ENCODE measurements around the gene PNLDC1. TPM values are rescaled to one million over a fixed set of nuclear protein-coding genes. Genes with fewer than 3 reads are reported as not detected.

Gene PNLDC1
- total and polyA plus RNA-seq, 9 of the 15 experiments (the other 6 are each of a cell fraction or from before 2014, with no cell fraction given): 0.12 TPM; not detected in 8

DNA sequence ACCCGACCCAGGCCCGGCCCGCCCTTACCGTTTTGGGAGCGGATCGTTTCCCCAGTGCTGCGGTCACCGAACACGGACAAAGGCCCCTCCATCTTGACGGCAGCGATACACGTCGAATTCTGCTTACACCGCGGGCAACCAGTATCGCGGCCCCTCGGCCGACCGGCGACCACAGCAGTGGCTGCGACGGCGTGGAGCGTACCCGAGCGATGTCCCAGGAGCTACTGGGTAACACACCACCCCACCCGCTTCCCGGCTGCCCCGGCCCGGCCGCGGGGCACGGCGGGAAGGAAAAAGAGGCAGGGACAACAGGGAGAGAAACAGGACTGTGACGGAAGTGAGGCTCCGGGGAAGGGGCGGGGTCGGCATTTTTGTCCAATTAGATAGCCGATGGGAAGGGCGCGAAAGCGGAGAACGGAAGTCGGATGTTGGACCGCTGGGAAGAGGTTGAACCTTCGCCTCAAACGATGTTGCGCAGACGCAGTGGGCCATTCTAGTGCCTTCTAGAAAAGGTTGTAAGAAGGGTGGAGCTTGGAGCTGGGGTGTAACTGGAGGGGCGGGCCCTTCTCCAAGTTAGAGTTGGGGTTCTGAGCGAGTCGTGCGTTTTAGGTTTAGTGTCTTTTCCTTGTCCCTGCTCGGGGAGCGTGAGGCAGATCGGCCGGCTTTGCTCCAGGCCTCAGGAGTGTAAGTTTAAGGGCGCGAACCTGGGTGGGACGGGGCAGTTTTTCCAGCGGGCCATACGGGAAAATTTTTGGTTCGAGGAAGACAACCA, 10.5 kb upstream of the PNLDC1 start, which contains the start of gene TCP1 (continued):
- TF ChIP-seq, protein P1, sequence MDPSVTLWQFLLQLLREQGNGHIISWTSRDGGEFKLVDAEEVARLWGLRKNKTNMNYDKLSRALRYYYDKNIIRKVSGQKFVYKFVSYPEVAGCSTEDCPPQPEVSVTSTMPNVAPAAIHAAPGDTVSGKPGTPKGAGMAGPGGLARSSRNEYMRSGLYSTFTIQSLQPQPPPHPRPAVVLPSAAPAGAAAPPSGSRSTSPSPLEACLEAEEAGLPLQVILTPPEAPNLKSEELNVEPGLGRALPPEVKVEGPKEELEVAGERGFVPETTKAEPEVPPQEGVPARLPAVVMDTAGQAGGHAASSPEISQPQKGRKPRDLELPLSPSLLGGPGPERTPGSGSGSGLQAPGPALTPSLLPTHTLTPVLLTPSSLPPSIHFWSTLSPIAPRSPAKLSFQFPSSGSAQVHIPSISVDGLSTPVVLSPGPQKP (CRISPR knock-in tag; IDR thresholded peaks at IDR 0.05): no peak
- TF ChIP-seq, protein P2, sequence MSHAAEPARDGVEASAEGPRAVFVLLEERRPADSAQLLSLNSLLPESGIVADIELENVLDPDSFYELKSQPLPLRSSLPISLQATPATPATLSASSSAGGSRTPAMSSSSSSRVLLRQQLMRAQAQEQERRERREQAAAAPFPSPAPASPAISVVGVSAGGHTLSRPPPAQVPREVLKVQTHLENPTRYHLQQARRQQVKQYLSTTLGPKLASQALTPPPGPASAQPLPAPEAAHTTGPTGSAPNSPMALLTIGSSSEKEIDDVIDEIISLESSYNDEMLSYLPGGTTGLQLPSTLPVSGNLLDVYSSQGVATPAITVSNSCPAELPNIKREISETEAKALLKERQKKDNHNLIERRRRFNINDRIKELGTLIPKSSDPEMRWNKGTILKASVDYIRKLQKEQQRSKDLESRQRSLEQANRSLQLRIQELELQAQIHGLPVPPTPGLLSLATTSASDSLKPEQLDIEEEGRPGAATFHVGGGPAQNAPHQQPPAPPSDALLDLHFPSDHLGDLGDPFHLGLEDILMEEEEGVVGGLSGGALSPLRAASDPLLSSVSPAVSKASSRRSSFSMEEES (CRISPR knock-in tag; IDR thresholded peaks at IDR 0.05): peak; percentile 20; the same call in 1 of the 2 replicates

DNA sequence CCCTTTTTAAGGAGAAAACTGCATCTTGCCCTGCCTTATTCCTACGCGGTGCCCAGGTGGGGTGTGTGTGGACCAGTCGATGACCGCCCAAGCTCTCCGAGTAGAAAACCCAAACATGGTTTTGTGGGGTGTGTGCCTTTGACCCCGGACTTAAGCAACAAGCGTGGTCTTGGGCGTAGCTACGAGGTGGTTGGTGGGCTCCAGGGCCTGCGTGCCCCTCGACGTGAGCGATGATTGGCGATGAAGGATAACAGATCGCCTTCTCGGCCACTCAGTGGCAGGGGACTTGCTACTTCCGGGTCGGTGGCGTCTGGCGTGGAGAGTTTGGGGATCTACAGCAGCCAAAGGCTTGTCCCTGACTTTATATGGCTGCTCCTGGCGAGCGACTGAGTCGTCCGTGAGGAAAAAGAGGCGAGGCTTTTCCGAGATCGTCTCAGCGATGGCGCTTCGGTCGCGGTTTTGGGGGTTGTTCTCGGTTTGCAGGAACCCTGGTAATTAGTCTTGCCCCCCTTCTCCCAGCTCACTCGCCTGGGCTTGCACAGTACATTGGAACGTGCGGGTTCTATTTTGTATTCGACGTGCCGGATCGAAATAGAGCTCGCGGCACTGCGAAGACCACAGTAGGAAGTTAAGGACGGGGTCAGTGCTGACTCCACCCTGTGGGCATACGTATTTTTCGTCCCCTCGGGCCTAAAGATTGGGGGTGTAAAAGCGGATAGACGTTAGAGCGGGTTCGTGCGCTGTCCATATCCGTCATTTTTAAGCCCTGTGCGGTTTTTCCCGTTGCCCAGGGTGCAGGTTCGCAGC, 9.7 kb upstream of the PNLDC1 start, which contains the start of gene MRPL18:
Gene MRPL18 (plus strand): TSS at position 319 of the 807 bp plus-strand sequence. CDS start 121 bp downstream, at position 440.
- Histone ChIP-seq H3K9ac (ENCODE audit: insufficient read depth in 1 of 2, low read depth in 2 of 2, low read length in 2 of 2) (peak within 1 kb of the TSS; percentile 97 to 99), H3K36me3 (ENCODE audit: control insufficient read depth, insufficient read depth, low read length) (peaks cover 73% of the 10 kb centered on the region), H3K79me2 (ENCODE audit: control insufficient read depth, insufficient read depth, low read length) (peaks cover 89% of the 10 kb centered on the region), H3K4me2 (ENCODE audit: insufficient read depth, low read length) (peak within 1 kb of the TSS; percentile 96), H3K4me3 (peak within 1 kb of the TSS; percentile 93), H3K27me3 (ENCODE audit: control insufficient read depth in 2 of 2, insufficient read depth in 2 of 2, low read length in 2 of 2) (no peaks in the 10 kb centered on the region), H3K4me1 (replicated peaks in 1 of 2; ENCODE audit: control insufficient read depth in 2 of 2, insufficient read depth in 2 of 2, low read length in 2 of 2) (peaks cover 14 to 22% of the 10 kb centered on the region in 2 experiments; a peak in 4 of 5 replicates), H2AFZ (ENCODE audit: low read depth, low read length) (peak within 1 kb of the TSS; percentile 96), H3K9me3 (replicated peaks; ENCODE audit: control insufficient read depth, insufficient read depth, low read depth, low read length) (no peaks in the 10 kb centered on the region), H3K9me1 (ENCODE audit: control insufficient read depth, insufficient read depth, low read length) (no peaks in the 10 kb centered on the region), H4K20me1 (replicated peaks; ENCODE audit: control insufficient read depth, insufficient read depth, low read length) (peaks cover 15% of the 10 kb centered on the region; the same call in 1 of the 2 replicates), H3K27ac (ENCODE audit: extremely low read depth, low read depth, low read length) (peak within 1 kb of the TSS; percentile 95)
- ATAC-seq: peak; percentile 90
- ChIA-PET POLR2A (interaction anchor here (0.6 to 4.6 kb wide), 35 partner anchors 8 to 1420 kb away, joined by 3 to 37 read pairs (median 5); partner anchors contain the start of genes PNLDC1, SOD2 and WTAP), CTCF (ENCODE audit: low intra/inter-chr PET ratio) (no interaction called here)
- peak; percentile 97 for FAIRE-seq
- in situ Hi-C loops (cut with MboI): no loop called here
- under 1% methylated on average over 56 of the region's 56 CpGs for WGBS (ENCODE audit: insufficient coverage, low coverage, missing lambda C conversion rate)
- peak; percentile 83 to 99 (median 92) for DNase-seq (ENCODE audit: extremely low read depth in 1 of 4, low spot score in 3 of 4)
- intact Hi-C loops (cut with micrococcal nuclease): loop anchor here (1.0 kb wide), 2 partner anchors 63 to 99 kb away; partner anchors contain the start of gene WTAP
- BruUV-seq (replicated peaks): TSS peak; percentile 52
- 0 out of 2 replicates have a peak, but pooled peaks have one; percentile 67 for TF ChIP-seq ZC3H11A (IDR thresholded peaks at IDR 0.05; ENCODE audit: low read depth, low read length)
- TF ChIP-seq, protein P3, sequence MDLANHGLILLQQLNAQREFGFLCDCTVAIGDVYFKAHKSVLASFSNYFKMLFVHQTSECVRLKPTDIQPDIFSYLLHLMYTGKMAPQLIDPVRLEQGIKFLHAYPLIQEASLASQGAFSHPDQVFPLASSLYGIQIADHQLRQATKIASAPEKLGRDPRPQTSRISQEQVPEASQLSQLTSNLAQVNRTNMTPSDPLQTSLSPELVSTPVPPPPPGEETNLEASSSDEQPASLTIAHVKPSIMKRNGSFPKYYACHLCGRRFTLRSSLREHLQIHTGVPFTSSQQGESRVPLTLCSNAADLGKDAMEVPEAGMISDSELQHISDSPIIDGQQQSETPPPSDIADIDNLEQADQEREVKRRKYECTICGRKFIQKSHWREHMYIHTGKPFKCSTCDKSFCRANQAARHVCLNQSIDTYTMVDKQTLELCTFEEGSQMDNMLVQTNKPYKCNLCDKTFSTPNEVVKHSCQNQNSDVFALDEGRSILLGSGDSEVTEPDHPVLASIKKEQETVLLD (IDR thresholded peaks at IDR 0.05): peak; percentile 85
- TF ChIP-seq KAT2B (IDR thresholded peaks at IDR 0.05; ENCODE audit: low read depth, low read length): no peak
- no peak for TF ChIP-seq ZNF184 (CRISPR knock-in tag; IDR thresholded peaks at IDR 0.05)
- TF ChIP-seq ZNF551 (CRISPR knock-in tag; IDR thresholded peaks at IDR 0.05): no peak
- no peak for TF ChIP-seq GATAD2A (IDR thresholded peaks at IDR 0.05)
- TF ChIP-seq RHOXF2B (CRISPR knock-in tag; conservative IDR thresholded peaks at IDR 0.05): no peak
- TF ChIP-seq, protein P4, sequence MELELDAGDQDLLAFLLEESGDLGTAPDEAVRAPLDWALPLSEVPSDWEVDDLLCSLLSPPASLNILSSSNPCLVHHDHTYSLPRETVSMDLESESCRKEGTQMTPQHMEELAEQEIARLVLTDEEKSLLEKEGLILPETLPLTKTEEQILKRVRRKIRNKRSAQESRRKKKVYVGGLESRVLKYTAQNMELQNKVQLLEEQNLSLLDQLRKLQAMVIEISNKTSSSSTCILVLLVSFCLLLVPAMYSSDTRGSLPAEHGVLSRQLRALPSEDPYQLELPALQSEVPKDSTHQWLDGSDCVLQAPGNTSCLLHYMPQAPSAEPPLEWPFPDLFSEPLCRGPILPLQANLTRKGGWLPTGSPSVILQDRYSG (tag; conservative IDR thresholded peaks at IDR 0.05; ENCODE audit: low read depth): no peak
- TF ChIP-seq ZNF124 (CRISPR knock-in tag; IDR thresholded peaks at IDR 0.05): no peak
- no peak for TF ChIP-seq TAL1 (IDR thresholded peaks at IDR 0.05)
- TF ChIP-seq FOXA1 (IDR thresholded peaks at IDR 0.05; ENCODE audit: borderline replicate concordance): no peak
